Measurements from ENCODE around the gene PFKP.
"Not testable (repeated sequence)": the region's sequence is repeated elsewhere in the genome, so short reads cannot be mapped to it uniquely, and the experiment has no call there.

Gene PFKP

DNA sequence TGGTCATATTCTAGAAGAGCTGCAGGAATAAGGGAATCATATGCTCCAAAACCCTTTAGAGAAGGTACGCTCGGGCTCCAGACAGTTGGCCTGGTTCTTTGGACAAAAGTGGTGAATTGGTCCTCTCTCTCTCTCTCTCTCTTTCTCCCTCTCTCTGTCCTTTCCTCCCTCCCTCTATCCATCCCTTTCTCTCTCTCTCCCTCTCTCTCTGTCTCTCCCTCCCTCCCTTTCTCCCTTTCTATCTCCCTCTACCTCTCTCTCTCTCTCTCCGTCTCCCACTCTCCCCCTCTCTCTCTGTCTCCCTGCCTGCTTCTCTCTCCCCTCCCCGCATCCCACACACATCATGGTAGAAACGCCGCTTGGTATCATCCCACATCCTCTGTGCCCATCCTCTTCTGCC lies 19.8 kb upstream of the PFKP start:
- no peak for DNase-seq

DNA sequence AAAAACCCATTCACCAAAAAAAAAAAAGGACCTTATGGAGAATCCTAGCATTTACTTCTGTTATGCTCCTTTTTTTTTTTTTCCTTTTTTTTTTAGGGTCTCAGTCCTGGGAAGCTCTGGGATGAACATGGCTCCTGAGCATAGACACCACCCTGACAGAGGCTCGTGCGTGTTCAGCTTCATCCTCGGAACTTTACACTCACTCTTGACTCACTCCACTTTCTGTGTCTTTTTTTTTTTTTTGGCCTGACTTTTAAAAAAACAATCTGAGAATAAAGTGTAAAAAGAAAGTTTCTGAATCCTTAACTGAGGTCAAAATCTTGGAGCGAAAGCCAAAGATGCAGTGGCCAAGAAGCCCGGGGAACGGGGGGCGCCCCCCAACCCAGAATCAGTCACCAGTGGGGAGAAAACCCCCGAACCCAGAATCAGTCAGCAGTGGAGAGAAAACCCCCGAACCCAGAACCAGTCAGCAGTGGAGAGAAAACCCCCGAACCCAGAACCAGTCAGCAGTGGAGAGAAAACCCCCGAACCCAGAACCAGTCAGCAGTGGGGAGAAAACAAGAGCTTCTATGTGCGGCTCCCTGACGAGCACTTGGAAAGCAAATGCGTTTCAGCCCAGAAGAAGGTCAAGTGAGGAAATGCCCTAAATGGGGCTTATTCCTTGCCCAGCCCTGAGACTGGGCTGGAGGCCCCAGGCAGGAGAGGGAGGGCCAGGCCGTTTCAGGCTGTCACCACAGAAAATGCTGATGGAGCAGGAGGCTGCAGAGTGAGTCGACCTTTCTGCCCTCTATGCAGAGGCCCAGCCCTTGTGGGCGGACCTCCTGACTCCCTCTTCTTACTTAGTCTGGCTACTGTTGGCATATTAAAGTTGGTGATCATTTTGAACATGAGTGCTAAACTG lies 19.0 kb upstream of the PFKP start:
- no peak for DNase-seq

DNA sequence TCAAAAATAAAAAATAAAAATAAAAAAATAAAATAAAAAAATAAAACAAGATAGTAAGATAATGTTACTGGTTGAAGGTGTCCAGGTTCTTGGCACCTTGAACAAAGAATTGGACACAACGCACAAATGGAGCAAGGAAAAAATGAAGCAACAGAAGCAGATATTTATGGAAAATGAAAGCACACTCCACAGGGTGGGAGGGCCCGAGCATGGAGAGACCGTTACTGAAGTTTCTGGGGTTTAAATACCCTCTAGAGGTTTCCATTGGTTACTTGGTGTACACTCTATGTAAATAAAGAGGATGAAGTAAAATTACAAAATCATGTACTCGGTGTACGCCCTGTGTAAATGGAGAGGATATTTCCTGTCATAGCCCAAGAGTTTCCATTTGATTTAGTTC lies 15.7 kb upstream of the PFKP start:
- no peak for DNase-seq

DNA sequence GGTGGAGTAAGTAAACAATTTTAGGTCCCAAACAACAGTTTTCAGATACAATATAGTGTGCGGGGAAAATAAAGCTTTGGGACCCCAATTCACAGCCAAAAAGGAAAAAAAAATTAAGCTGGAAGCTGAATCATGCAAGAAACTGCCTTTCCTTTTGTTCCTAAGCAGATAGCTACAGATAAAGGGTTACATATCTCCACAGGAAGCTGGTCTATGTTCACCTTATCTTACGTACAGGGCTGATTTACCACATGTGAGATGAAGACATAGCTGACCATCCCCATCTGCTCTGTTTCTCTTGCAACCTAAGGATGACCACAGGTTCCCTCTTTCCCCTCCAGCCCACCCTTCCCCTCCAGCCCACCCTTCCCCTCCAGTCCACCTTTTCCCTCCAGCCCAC lies 14.2 kb upstream of the PFKP start:
- no peak for DNase-seq

DNA sequence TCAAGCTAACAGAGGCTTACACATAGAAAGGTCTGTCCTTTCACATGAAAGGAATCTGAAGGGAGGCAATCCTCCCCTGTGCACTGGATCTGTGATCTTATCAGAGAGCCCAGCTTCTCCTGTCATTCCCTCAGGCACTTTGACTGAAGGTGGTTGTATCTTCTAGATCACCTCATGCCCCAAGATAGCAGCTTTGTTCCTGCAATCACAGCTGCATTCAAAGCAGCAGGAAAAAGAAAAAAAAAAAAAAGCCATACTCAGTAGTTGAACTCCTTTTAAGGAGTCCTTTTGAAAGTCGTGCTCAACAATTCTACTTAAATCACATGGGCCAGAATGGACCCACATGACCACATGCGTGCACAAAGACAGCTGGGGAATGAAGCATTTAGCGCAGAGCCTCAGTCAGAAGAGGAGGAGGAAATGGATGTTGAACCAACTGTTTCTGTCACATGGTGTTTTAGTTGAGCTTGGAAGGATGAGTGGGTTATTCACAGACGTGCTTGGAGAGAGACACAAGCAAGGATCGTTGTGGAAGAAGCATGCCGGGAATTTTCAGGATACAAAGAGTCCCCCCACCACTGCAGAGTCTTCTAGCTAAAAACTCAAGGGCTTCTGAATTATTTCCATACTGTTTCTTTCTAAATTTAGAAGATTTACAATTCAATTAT lies 13.0 kb upstream of the PFKP start:
- no peak for DNase-seq

DNA sequence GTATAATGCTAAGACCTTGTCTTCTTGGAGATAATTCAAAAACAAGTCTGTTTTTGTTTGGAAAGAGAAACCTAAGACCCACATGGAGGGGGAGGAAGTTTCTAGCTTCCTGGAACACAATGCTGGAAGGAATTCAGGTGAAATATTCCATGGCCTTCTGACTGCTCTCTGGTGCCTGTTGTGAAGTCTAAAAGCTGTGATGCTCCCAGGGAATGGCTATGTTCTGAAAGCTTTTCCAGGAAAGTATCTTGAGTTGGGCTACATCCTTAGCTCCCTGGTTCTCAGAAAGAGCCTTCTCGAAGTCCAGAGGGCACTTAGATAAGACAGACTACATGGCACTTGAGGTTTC lies 12.5 kb upstream of the PFKP start:
- no peak for DNase-seq

DNA sequence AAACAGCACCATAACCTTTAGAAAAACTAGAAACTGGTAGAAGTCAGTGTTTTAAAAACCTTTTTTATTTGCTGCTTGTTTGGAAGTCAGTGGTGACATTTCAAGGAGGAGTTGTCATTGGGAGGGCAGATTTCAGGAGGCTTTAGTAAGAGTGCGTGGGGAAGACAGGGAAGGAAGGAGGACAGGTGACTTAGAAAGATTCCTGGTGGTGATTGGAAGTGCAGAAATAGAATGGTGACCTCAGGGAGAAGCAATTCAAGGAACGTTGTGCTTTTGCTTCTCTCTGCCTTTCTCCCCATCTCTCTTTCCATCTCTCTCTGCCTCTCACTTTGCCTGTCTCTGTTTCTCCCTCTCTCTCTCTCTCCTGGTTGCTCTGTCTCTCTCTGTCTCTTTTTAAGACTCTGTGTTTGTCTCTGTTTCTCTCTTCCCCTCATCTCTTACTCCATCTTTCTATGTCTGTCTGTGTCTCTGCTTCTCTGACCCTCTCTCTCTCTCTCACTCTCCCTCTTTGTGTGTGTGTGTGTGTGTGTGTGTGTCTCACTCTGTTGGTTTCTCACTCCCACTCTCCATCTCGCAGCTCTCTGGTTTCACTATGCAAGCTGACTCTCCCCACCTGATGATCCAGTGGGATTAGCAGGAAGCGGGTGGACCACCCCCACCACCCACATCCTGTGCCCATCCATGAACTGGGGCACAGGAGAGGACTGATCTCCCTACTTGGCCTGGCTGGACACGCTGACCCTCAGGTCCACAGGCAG lies 10.9 kb upstream of the PFKP start:
- no peak for DNase-seq

DNA sequence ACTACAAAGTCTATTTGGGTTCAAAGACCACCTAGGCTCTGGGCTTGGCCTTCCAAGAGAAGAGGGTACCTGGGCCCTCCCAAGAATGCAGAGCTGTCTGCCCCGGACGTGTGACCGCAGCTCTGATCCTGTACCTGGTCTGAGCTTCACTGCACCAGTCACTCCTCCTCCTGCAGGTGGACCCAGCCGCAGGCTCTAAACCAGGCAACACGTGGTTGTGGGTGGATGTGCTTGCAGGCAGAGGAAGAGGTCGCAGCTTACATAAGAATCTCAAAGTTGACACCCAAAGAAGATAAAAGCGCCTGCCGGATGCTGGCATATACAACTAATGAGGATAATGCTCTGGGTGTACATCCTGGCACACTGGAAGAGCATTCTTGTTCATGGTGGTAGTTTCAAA lies 9.4 kb upstream of the PFKP start:
- DNase-seq = no peak

DNA sequence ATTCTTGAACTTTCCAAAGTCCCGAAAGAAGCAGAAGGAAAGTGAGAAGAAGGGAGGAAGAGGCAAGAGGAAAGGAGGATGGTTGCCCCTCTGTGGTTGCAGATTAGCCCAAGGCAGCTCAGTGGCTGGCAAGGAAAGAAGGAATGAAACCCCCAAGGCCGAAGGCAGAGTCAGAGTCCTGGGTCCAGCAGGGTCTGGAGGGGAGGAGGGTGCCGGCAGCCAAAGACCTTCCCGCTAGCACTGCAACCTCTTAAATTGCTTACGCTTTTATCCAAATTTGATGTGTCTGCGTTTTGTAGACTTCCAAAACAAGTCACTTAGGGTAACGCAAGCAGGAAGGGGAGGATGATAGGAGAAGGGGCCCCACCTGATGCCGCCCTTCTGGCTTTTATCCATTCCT lies 7.4 kb upstream of the PFKP start:
- DNase-seq = no peak

DNA sequence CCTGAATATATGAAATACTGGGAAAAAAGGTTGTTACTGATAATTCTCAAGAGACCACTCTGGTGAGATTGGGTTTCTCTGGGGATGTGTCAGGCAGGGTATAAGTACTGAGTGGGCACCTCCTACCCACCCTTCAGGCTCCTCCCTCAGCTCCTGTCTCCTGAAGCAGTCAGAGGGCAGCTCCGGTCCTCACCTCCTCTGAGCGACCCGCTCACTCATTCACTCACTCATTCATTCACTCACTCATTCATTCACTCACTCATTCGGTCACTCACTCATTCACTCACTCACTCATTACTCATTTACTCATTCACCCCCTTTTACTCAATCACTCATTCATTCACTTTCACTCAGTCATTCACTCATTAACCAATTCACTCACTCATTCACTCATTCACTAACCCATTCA lies 6.9 kb upstream of the PFKP start:
- DNase-seq = no peak

DNA sequence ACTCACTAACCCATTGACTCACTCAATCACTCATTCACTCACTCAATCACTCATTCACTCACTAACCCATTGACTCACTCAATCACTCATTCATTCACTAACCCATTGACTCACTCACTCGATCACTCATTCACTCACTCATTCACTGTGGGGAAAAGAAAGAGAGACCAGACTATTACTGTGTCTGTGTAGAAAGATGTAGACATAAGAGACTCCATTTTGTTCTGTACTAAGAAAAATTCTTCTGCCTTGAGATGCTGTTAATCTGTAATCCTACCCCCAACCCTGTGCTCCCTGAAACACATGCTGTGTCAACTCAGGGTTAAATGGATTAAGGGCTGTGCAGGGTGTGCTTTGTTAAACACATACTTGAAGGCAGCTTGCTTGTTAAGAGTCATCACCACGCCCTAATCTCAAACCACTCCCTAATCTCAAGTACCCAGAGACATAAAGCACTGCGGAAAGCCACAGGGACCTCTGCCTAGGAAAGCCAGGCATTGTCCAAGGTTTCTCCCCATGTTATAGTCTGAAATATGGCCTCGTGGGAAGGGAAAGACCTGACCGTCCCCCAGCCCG lies 5.9 kb upstream of the PFKP start:
- DNase-seq = not testable (repeated sequence)

DNA sequence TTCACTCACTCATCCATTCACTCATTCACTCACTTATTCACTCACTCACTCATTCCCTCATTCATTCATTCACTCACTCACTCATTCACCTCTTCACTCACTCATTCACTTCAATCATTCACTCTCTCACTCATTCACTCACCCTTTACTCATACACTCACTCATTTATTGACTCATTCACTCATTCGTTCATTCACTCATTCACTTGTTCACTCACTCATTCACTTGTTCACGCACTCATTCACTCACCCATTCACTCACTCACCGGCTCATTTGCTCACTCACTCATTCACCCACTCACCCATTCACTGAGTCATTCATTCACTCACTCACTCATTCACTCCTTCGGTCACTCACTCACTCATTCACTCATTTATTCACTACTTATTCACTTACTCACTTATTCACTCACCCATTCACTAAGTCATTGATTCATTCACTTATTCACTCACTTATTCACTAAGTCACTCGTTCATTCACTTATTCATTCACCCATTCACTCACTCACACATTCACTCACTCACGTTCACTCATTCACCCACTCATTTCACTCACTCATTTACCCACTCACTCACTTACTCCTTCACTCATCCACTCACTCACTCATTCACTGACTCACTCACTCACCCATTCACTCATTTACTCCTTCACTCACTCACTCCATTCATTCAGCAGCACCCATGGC lies 4.7 kb upstream of the PFKP start:
- no peak for DNase-seq

DNA sequence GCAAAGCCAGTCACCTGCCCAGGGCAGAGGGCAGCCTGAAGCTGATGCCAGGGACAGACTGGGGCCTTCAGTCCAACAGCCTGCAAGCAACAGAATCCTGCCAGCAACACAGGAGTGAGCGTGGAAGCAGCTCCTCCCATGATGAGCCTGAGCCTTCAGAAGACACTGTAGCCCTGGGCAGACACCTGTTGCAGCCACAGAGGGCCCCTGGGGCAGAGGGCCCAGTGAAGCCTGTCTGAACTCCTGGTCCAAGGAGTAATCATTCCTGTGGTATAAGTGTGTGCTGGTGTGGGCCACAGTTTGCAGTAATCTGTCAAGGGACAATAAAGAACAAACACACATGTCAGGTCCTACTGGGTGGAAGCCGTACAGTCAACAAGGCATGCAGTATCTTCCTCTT lies 2.9 kb upstream of the PFKP start:
- no peak for DNase-seq

DNA sequence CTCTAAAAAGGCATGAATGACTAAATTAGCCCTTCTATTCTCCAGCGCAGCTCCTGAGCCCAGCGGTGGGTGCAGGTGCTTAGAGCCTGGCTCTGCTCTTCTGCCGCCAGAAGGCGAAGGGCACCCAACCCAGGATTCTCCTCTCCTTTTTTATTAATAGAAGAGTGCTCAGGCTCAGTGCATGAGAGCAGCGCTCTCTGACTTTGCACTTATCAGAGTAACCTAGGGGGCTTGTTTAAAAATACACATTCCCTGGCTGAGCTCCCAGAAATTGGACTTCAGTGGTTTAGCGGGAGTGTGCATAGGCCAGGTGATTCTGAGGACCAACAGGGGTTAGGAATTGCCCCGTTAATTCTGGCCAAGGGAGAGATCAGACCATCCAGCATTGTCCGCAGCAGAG lies 1.7 kb upstream of the PFKP start:
- DNase-seq = no peak

DNA sequence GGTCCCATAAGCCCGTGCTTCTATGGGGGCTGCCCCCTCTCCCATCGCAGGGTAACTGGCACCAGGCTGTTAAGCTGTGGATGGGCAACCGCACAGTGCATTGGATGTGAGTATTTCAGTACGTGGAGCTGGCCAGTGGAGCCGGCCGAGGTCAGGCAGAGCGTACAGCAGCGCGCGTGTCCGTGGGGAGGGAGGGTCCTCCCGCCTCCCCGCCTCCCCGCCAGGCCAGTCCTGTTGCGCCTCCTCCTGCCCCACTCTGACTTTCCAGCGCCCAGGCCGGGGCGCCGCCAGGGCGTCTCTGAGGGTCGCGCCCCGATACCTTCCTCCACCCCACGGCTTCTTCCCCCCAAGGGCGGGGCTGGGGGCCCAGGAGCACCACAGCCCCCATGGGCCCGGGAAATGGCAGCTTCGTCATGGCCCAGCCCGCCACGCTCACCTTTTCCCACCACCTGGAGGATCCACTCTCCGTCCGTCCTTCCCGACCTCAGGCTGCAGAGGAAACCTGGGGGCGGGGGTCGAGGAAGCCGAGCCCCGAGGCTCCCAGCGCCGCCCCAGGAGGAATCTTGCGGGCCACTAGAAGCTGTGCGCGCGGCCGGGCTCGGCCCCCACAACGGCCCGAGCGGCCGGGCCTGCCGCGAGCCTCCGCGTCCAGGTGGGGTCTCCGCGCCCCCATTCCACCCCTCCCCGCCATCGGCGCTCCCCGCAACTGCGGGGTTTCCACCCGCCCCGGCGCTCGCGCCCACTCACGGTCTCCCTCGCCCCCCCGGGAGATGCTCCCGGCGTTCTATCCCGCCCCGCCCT lies 831 bp upstream of the PFKP start:
- no peak for DNase-seq

DNA sequence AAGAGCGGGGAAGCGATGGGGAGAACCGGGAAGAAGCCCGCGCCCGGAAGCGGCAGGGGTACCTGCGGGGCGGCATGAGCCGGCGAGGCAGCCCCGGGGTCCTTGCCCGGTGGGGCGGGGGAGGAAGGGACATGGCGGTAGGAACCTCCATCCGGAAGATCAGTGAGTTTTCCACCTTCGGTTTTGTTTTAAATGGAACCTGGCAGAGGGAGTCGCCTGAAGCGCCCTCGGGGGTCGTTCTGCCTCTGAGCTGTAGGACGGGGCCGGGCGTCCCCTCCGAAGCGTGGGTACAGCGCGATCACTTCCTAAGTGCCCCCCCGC lies 471 bp downstream of the PFKP start:
- DNase-seq = no peak

DNA sequence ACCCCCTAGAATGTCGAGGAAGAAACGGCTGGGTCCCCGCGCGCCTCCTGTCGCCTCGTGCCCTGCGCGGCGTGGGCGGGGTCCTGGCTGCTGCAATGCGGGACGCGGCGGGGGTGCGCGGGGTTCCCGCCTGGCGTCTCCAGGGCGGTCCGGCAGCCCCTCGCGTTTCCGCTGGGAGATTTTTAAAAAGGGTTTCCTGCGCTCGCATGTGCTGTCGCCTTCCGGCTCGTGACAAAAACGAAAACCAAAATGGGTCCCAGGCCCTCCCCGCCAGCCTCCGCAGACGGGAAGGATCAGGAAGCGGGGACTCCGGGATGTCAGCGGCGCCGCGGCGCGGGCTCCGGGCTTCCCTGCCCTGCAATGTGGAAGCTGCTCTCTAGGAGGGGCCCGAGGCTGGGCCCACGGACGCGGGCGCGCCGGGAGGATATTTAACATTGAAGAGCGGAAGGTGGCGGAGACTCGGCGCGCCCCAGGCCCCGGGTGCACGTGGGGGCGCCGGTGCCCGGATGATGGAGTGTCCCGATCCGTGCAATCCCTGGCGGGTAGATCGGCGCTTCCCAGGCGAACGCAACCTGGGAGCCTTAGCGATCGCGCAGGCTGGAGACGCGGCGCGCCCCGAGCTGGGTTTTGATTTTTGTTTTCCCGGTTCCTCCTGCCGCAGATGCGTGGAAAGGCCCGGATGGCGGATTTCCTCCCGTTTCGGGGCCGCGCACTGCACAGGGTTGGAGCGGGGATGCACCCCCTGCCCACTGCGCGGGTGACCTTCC lies 1.0 kb downstream of the PFKP start:
- DNase-seq = peak; percentile 20

DNA sequence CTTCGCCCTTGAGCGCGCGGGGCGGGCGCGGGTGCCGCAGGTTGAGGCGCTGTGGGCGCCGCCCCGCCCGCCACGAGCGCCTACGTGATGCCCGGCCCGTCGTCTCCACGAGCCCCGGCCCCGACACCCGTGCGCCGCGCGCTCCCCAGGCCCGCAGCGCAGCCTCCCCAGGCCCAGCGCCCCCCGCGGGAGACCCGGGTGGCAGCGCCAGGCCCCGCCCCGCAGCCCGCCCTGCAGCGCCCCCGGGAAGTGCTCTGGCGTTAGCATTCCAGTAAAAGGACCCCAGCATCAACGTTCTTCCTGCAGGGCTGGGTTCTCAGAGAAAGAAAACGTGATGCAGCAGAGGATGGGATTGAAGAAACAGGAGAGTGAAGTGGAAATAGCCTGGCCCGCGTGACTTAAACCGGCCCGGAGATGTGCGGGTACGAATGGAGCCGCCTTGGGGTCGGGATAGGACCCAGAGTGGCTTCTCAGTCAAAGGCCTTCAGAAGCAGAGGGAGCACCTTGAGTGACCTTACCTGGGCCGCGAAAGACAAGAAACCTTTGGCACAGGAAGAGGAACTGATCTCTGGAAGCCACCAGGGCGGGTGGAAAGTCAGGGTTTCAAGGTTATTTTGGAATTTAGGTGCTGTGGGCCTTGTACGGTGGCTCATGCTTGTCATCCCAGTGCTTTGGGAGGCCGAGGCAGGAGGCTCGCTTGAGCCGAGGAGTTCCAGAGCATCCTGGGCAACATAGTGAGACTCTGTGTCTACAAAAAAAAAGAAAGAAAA lies 1.8 kb downstream of the PFKP start:
- no peak for DNase-seq

DNA sequence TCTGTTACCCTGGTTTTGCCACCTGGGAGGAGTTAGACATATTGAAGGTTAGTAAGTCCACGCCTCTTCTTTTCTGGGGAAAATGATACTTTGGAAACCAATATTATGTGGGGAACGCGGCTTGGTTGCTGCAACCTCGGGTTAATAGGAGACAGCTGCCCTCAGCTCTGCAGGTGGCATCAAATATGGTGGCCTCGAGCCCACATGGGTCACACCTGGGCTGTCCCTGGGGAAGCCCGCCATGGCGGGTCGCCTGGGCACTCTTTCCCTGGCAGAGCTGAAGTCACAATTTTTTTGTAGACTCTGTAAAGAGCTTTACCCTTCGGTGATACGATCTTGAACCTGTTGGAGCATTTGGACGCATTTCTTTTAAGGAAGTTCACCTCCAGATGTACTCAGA lies 2.5 kb downstream of the PFKP start:
- no peak for DNase-seq

DNA sequence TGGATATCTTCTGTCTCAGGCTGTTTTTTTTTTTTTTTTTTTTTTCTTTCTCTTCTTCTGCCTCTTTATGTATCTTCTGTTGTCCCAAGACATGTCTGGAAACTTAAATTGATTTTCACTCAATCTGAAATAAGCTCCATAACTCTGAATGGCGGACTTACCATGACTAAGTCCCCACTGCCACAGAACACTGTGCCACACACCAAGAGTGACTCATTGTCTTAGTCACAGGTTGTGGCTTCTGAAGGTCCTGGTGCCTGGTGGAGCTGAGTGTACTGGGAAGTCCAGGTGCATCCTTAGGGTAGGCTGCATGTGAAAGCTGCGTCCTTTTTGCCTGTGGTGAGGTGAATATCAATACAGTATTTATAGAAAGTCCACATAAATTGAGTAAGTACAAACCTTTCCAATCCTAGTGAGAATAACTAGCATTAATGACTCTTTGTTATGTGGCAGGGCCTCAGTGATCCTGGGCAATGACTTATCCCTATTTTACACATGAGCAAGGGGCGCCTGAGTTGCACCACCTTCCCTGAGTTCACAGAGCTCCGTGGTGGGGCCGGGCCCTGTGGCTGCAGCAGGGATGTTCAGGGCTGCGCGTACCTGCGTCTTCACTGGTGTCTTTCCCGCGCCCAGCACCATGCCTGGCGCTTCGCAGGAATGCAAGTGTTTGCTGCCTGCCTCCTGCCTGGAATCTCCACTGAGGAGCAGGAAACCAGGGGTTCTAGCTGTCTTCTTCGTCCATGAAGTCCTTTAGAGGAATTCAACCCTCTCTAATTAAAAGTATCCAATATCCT lies 4.3 kb downstream of the PFKP start:
- DNase-seq = no peak
